GM21528 (cell line): ENCODE results near the gene HMGCLL1.

ENCODE experiments used
- ATAC-seq: cut with Tn5 transposase; IDR thresholded peaks from one replicate; pipeline ENCODE4 v1.9.1; 2021; ENCODE audit warnings: mild to moderate bottlenecking, moderate library complexity; ENCODE audit not compliant: unreplicated experiment, low FRiP score

HMGCLL1 gene

DNA sequence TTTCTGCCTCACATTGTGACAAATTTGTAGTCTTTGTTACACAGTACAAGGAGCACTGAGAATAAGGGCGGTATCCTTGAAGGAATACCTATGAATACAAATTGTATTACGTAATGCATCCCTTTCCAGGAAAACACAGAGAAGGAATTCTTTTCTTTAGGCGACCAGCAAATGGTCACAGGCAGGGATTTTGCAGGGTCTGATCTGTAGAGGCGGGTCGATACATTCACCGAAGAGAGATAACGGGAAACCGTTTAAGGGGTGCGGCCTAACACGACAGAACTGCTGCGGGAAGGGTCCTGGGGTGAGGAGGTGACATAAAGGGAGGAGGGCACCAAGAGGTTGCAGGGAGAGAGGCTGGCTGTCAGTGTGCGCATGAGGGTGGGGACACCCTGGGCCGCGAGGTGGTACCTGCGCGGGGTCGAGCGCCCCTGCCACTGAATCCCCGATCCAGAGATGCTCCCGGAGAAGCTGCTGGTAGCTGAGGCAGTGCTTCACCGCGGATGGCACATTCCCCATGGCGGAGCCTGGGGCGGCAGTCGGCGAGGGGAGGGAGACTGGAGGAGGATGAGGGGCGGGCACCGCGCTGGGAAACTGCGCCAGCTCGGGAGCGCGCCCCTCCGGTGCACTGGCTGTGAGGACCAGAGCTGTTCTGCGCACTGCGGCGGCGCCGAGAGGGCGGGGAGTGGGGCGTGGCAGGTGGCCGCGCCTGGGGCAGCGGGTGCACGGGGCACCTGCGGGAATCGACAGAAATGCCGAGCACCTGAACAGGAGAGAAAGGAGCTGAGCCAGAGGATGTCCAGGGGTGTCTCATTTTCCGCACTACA is at the start of gene HMGCLL1:
Gene HMGCLL1, minus strand, starts transcription at position 656 of the 827 bp plus-strand sequence. Its CDS starts 137 bp downstream, at position 519.
- ATAC-seq = no peak

DNA sequence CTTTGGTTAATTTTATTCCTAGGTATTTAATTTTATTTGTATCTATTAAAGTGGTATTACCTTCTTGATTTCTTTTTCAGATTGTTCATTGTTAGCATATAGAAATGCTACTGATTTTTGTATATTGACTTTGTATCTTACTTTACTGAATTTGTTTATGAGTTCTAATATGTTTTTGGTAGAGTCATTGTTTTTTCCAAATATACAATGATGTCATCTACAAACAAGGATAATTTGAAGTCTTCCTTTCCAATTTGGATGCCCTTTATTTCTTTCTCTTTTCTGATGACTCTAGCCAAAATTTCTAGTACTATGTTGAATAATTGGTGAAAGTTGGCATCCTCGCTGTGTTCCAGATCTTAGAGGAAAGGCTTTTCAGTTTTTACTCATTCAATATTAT is 43.0 kb upstream of the HMGCLL1 start:
- no peak for ATAC-seq

DNA sequence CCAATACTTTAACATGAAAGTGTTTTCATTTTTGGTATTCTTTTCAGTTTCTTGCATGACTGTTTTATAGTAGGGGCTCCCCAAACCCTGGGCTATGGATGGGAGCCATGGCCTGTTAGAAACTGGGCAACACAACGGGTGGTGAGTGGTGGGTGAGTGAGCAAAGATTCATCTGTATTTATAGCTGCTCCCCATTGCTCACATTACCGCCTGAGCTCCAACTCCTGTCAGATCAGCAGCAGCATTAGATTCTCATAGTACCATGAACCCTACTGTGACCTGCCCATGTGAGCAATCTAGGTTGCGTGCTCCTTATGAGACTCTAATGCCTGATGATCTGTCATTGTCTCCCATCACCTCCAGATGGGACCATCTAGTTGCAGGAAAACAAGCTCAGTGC is 42.3 kb upstream of the HMGCLL1 start:
- ATAC-seq = no peak

DNA sequence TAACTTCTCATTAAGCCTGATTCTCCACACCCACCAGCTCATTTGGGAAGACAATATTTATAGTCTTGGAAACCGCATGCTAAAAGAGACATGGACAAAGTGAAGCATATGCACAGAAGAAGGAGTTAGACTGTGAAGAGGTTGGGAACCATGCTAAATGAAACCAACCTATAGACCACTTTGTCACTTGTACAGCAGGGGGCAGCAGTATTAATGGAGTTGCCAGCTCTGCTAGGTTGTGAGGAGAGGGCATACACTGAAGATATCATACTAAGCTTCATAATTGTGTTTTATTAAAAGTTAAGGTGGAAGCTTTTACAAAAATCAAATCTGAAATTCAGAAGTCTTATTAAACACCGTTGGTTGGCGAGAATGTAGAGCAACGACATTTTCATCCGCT is 38.3 kb upstream of the HMGCLL1 start:
- no peak for ATAC-seq

- no peak for ATAC-seq
Observed at GRCh38 chr6:55604021-55604420, 25.0 kb upstream of the HMGCLL1 start.

DNA sequence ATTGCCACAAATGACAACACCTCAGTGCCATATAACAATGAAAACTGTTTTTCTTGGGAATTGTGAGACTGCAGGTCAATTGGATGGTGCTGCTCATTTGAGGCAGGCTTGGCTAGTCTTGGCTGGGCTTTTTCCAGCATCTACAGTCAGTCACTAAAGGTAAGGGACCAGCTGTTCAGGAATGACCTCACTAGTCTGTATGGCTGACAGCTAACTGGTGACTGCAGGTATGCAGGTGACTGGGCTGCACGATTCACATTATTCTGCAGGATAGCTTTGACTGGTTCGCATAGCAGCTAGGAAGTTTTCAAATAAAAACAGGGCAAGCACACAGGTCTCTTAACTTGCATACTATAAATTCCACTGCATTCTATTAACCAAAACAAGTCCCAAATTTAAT is 22.1 kb upstream of the HMGCLL1 start:
- ATAC-seq = no peak

DNA sequence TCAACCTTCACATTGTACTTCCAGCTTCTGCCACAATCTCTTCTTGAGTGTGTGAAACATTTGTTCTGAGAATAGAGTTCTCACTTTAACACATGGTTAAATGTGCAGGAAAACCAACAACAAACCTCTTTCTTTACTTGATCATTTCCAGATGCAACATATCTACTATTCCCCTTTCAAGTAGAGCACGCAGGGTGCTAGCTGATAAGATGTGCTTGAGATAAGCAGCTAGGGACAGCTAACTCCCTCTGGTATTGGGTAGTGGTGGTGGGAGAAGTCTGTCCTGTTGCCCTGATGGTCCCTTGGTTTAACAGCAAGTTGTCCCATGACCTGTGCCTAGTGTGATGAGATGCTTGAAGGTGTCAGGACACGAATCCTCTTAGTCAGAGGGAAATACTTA is 15.4 kb upstream of the HMGCLL1 start:
- ATAC-seq = no peak

GRCh38 chr6:55584654-55585354 is 5.8 kb upstream of the HMGCLL1 start:
- ATAC-seq = no peak

GRCh38 chr6:55576811-55577210 is 2.2 kb downstream of the HMGCLL1 start:
- ATAC-seq = no peak

- ATAC-seq = no peak
Observed at GRCh38 chr6:55574556-55574955, 4.4 kb downstream of the HMGCLL1 start.

GRCh38 chr6:55569638-55570037 is 9.4 kb downstream of the HMGCLL1 start:
- ATAC-seq = no peak

GRCh38 chr6:55568808-55569439 is 10.1 kb downstream of the HMGCLL1 start:
- ATAC-seq = no peak

DNA sequence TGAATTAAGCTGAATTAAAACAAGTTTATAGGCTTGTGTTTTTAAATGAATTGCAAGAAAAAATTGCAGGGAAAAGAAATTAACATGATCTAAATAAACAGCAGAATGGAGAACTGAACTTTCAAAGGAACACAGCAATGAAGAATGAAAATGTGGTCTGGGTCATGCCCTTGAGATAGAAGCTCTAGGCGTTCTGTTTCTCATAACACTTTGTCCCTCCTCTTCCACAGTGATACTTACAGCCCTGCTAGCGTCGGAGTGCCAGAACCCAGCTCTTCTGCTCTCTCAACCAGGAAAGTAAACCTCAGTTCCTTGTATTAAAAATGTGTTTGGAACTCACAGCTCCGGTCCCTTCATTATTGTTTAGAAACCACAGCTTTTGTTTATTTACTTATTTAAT is 11.4 kb downstream of the HMGCLL1 start:
- no peak for ATAC-seq

- ATAC-seq = no peak
Observed at GRCh38 chr6:55566036-55566710, 12.8 kb downstream of the HMGCLL1 start.

DNA sequence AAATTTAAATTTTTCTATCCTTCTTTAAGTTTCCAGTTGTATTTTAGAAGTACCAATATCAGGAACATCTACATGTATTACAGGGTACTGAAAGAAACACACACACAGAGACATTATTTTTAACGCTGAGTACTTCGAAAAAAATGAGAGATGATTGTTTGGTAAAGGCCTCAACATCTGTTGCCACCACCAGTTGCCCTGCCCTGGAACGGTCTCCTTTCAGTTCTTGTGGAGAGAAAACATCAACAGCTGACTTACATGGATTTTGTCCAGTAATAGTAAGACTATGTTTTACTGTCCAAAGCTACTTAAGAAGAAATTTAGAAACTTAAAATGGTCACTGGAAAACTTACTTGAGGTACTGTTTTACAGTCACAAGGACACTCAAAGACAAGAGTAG is 16.7 kb downstream of the HMGCLL1 start:
- ATAC-seq = no peak

- no peak for ATAC-seq
Observed at GRCh38 chr6:55560290-55560885, 18.6 kb downstream of the HMGCLL1 start.

- ATAC-seq = no peak
Observed at GRCh38 chr6:55557146-55557545, 21.8 kb downstream of the HMGCLL1 start.

- no peak for ATAC-seq
Observed at GRCh38 chr6:55545791-55546190, 33.2 kb downstream of the HMGCLL1 start.

DNA sequence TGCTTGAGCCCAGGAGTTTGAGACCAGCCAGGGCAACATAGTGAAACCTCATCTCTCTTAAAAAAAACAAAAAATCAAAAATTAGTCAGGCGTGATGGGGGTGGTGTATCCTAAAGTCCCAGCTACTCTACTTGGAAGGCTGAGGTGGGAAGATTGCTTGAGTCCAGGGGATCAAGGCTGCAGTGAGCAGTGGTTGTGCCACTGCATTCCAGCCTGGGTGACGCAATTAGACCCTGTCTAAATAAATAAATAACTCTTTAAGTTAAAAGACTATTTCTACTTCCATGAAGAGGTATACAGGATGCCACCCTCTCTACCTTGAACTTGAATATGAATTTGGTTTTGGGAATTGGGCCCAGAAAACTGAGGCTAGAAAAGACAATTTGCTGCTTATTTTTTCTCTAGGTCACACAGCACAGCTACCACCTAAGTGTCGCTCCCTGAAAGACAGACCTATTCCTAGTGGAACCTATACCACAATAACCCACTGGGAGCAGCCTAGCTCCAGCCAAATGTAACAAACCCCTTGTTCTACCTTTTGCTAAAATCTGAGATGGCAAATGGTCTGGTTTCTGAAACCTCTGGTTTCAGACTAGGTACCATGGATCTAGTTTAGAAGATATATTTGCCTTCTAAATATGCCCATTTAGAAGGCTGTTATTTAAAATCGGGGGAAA is 35.2 kb downstream of the HMGCLL1 start:
- ATAC-seq = no peak

DNA sequence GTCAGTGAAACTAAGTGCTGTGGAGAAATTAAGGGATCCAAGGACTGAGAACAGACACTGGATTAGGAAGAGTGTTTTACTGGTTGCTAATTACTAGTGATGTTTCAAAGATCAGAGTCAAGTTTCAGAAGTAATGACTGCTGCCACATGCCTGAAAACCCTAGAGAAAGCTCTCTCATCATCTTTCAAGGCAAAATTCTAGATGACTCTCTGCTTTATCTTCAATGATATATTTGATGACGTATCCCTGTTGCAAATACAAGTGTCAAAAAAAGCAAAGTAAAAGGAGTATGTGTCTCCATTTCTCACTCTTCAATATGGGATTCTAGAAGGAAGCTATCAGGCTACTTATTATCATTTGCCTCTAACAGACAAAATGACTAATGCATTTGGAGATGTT is 38.0 kb downstream of the HMGCLL1 start:
- no peak for ATAC-seq
